ENCODE measurements around the gene DNASE1L3. TPM values are rescaled to one million over a fixed set of nuclear protein-coding genes. Genes with fewer than 3 reads are reported as not detected.

DNASE1L3 gene
- total and polyA plus RNA-seq, 2 of the 8 experiments (the other 6 are each of a cell fraction or from before 2014, with no cell fraction given), result not detected

GRCh38 chr3:58206406-58207011, 4.3 kb downstream of the DNASE1L3 start:
- H2AK5ac ChIP-seq (ENCODE audit: low read depth, low read length), result no peak overlapping the region
- H3K4ac ChIP-seq (replicated peaks; ENCODE audit: insufficient read length, low read depth, low read length), result no peak overlapping the region
- H3K18ac ChIP-seq (ENCODE audit: extremely low read depth, low read length), result no peak overlapping the region
- no peak overlapping the region for H3K27ac ChIP-seq (ENCODE audit: low read depth, low read length)
- no peak for DNase-seq (ENCODE audit: low read depth in 1 of 2, low spot score in 2 of 2)
- no peak overlapping the region for H2BK120ac ChIP-seq (replicated peaks; ENCODE audit: low read depth, low read length)
- H3K9me3 ChIP-seq (ENCODE audit: insufficient read depth in 2 of 2, low read depth in 1 of 2, low read length in 1 of 2), result no peaks in the 10 kb centered on the region
- no peak overlapping the region for H2BK12ac ChIP-seq (ENCODE audit: low read depth, low read length)
- POLR2A ChIA-PET (ENCODE audit: partially characterized antibody), result interaction anchor here (0.6 kb wide), 1 partner anchor 220 kb away, joined by 5 read pairs; no protein-coding TSS in a partner anchor
- no peak overlapping the region for H4K91ac ChIP-seq (replicated peaks; ENCODE audit: insufficient read length, low read length)
- H3K56ac ChIP-seq (replicated peaks; ENCODE audit: insufficient read length, low read depth, low read length), result no peak overlapping the region
- H4K5ac ChIP-seq (ENCODE audit: insufficient read length, low read depth, low read length), result no peak overlapping the region
- no peaks in the 10 kb centered on the region for H3K4me1 ChIP-seq (replicated peaks in 1 of 4; ENCODE audit: control insufficient read depth in 3 of 4, insufficient read depth in 4 of 4, low read length in 3 of 4)
- H3K4me3 ChIP-seq (ENCODE audit: extremely low read depth in 1 of 4, insufficient read depth in 2 of 4, low read depth in 3 of 4, low read length in 4 of 4), result no peak overlapping the region
- H3K79me2 ChIP-seq (ENCODE audit: control insufficient read depth in 1 of 2, insufficient read depth in 2 of 2, low read length in 2 of 2), result no peaks in the 10 kb centered on the region
- H4K8ac ChIP-seq (ENCODE audit: extremely low read depth, insufficient read depth, low read length), result no peak overlapping the region
- H2BK20ac ChIP-seq (ENCODE audit: low read length), result no peak overlapping the region
- 90% methylated on average over 5 of the region's 5 CpGs; no CpG with 5 or more reads in 1 of the 2 experiments for WGBS, 2 experiments (ENCODE audit: extremely low coverage in 1 of 2, insufficient coverage in 1 of 2, insufficient read length in 1 of 2, insufficient replicate concordance in 2 of 2, low coverage in 1 of 2, low lambda C conversion rate in 2 of 2, missing lambda C conversion rate in 1 of 2)
- no peak overlapping the region for H3K4me2 ChIP-seq (ENCODE audit: insufficient read depth in 1 of 2, low read depth in 2 of 2, low read length in 2 of 2)
- no peaks in the 10 kb centered on the region for H3K79me1 ChIP-seq (ENCODE audit: low read depth, low read length)
- FAIRE-seq, result no peak
- no peak overlapping the region for H2BK15ac ChIP-seq (ENCODE audit: low read length)
- H3K14ac ChIP-seq (ENCODE audit: insufficient read length), result no peak overlapping the region
- CTCF ChIA-PET (ENCODE audit: partially characterized antibody), result interaction anchor here (0.6 to 2.6 kb wide), 4 partner anchors 11 to 244 kb away, joined by 3 to 11 read pairs (median 4); no protein-coding TSS in a partner anchor
- H3K23ac ChIP-seq (ENCODE audit: insufficient read length), result no peak overlapping the region
- H3K9ac ChIP-seq (replicated peaks in 1 of 4; ENCODE audit: extremely low read depth in 1 of 4, low read depth in 3 of 4, low read length in 3 of 4), result no peak overlapping the region
- no peak overlapping the region for H2AFZ ChIP-seq (ENCODE audit: low read length)
- H3K36me3 ChIP-seq (ENCODE audit: control insufficient read depth in 2 of 4, insufficient read depth in 4 of 4, low read length in 3 of 4), result no peaks in the 10 kb centered on the region
- H2BK5ac ChIP-seq (ENCODE audit: low read depth, low read length), result no peak overlapping the region
- H3K27me3 ChIP-seq (replicated peaks in 1 of 4; ENCODE audit: control insufficient read depth in 3 of 4, extremely low read depth in 1 of 4, insufficient read depth in 3 of 4, low read length in 3 of 4), result peaks cover 0 to 3% (median 0%) of the 10 kb centered on the region in 4 experiments; a peak in 1 of 7 replicates
- no peaks in the 10 kb centered on the region for H4K20me1 ChIP-seq (replicated peaks in 1 of 2; ENCODE audit: control insufficient read depth in 1 of 2, insufficient read depth in 2 of 2, low read length in 2 of 2)
- H3K23me2 ChIP-seq (ENCODE audit: low read depth, low read length), result no peaks in the 10 kb centered on the region
- TF ChIP-seq SIN3A (conservative IDR thresholded peaks at IDR 0.05 in 1 of 2, IDR thresholded peaks at IDR 0.05 in 1 of 2; ENCODE audit: low read depth in 1 of 2, low read length in 2 of 2) (no peak), SAP30 (IDR thresholded peaks at IDR 0.05; ENCODE audit: insufficient read depth, insufficient replicate concordance, low read length) (no peak), HDAC6 (IDR thresholded peaks at IDR 0.05; ENCODE audit: low read depth, low read length) (no peak), GABPA (IDR thresholded peaks at IDR 0.05; ENCODE audit: borderline replicate concordance, insufficient read depth, low read length) (no peak), TBP (IDR thresholded peaks at IDR 0.05; ENCODE audit: low read depth, low read length) (no peak), USF2 (IDR thresholded peaks at IDR 0.05; ENCODE audit: low read length) (no peak), KDM1A (IDR thresholded peaks at IDR 0.05; ENCODE audit: borderline replicate concordance, low read length) (no peak), SIRT6 (IDR thresholded peaks at IDR 0.05; ENCODE audit: low read length) (no peak), CTBP2 (IDR thresholded peaks at IDR 0.05; ENCODE audit: borderline replicate concordance, insufficient read depth, insufficient read length, low read length) (no peak), MAFK (IDR thresholded peaks at IDR 0.05; ENCODE audit: low read depth, low read length) (no peak), SP1 (IDR thresholded peaks at IDR 0.05; ENCODE audit: low read depth, low read length) (no peak), EZH2 (IDR thresholded peaks at IDR 0.05; ENCODE audit: low read depth, low read length, severe bottlenecking) (no peak)

Data from H1 (cell line).